COLO668 (cell line): ENCODE measurements around the gene TEX11.

Source experiments
- DNase-seq: peaks from one replicate; lab custom pipeline; 2025; ENCODE audit not compliant: unreplicated experiment; lab: John Stamatoyannopoulos, UW

The TEX11 gene

DNA sequence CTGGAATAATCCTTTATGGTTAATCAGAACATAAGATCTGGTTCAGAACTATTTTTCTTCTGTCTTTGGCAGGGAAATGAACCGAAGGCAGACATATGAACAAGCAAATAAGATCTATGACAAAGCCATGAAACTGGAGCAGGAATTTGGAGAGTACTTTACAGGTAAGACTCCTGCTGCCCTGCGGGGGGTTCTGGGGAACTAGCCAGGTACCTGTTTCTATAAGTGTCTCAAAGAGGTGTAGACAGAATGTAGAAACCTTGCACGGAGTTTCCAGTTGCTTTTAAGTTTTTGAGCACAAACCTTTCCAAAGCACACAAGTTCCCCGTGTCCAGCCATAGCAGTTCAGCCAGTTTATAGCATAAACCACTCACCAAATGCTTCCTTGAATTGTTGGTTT lies 407.7 kb downstream of the TEX11 start:
- DNase-seq, result no peak

GRCh38 chrX:70498129-70498528 lies 410.4 kb downstream of the TEX11 start:
- no peak for DNase-seq

- no peak for DNase-seq
These were observed 411.5 kb downstream of the TEX11 start for GRCh38 chrX:70497026-70497425.

- no peak for DNase-seq
These were observed 412.0 kb downstream of the TEX11 start for GRCh38 chrX:70496491-70496890.

GRCh38 chrX:70494441-70494840 lies 414.1 kb downstream of the TEX11 start:
- no peak for DNase-seq

DNA sequence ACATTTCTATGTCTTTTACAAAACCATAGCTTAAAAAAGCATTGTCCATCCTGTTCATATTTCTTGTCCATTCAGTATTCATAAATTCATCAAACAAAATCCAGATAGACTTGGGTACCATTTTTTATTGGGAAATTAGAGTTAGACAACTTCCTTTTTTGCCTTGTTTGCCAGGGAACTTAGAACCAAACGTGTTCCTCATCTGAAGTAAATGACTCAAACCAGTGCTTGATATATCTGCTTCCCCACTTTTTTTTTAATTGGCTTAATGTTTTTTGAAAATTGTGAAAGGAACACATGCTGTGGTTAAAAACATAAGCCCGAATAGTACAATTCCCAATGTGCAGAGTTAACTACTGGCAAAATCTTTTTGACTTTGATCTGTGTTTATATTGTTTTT lies 419.7 kb downstream of the TEX11 start:
- DNase-seq, result no peak

GRCh38 chrX:70485466-70485865 lies 423.0 kb downstream of the TEX11 start:
- DNase-seq, result peak; percentile 20

GRCh38 chrX:70482300-70482699 lies 426.2 kb downstream of the TEX11 start:
- no peak for DNase-seq

- DNase-seq, result no peak
These were observed 426.8 kb downstream of the TEX11 start for GRCh38 chrX:70481471-70482270.

- DNase-seq, result no peak
These were observed 427.9 kb downstream of the TEX11 start for GRCh38 chrX:70480660-70481018.

- peak; percentile 22 for DNase-seq
These were observed 428.4 kb downstream of the TEX11 start for GRCh38 chrX:70479922-70480659.

GRCh38 chrX:70479247-70479921 lies 429.1 kb downstream of the TEX11 start:
- no peak for DNase-seq
